Femur (tissue), 1 donor: ENCODE data around the gene INTU.
"Not testable (repeated sequence)": the region's sequence is repeated elsewhere in the genome, so short reads cannot be mapped to it uniquely, and the experiment has no call there.

Experiments used
- DNase-seq: peaks from one replicate; pipeline ENCODE4 v3.0.0-alpha.2; 2017

Gene INTU

DNA sequence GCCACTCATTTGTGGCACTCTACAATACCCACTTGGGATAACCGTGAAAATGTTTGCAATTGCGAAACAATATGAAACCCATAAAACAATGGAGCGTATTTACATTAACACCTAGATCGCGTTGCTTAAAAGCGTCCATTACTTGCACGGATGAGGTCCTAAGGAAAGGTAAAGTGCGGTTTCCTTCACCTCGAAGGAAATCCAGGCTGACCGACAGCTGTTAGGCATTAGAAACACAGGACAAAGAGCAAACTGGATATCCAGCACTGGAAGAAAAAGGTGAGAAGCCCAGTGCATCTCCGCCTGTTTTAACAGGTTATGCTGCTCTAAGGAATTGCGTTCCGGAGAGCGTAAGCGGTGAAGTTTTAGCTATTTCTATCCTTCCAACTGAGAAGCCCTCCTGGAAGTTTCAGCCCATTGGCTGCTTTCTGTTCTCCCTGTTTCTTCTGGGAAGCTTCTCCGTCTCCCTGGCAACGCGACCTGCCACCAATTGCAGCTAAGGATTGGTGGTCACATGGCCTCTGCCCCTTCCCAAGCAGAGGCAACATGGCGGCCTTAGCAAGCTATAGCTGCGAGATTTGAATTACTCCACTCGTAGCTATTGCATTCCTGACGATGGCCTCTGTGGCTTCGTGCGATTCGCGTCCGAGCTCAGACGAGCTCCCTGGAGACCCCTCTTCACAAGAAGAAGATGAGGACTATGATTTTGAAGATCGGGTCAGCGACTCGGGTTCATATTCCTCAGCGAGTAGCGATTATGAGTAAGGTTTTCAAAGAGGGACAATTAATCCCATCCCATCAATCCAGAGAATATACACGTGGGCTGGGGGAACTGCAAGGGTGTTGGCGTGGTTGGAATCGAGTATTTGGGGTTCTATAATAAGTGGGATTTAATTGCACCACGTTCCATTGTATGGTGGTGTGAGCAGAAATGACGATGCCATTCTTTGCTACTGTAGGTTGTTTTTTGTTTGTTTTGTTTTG, at the start of gene INTU:
INTU (plus strand) TSS at position 538 of the 984 bp plus-strand sequence; CDS start at position 616, 78 bp downstream.
- DNase-seq: peak; percentile 97

DNA sequence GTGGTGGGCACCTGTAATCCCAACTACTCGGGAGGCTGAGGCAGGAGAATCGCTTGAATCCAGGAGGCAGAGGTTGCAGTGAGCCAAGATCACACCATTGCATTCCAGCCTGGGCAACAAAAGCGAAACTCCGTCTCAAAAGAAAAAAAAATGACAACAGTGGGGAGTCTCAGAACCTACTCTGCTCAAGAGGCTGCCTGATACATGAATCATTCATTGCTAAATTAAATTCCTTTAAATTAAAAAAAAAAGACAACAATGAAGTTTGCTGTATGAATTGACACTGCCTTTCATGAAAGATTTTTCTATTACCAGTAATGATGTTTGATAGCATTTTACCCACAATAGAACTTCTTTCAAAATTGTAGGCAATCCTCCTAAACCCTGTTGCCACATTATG, 46.3 kb upstream of the INTU start:
- DNase-seq: not testable (repeated sequence)

GRCh38 chr4:127586922-127587571, 45.7 kb upstream of the INTU start:
- DNase-seq: no peak

- DNase-seq: not testable (repeated sequence)
Observed at GRCh38 chr4:127589153-127589552, 43.6 kb upstream of the INTU start.

- no peak for DNase-seq
Observed at GRCh38 chr4:127598656-127599055, 34.1 kb upstream of the INTU start.

DNA sequence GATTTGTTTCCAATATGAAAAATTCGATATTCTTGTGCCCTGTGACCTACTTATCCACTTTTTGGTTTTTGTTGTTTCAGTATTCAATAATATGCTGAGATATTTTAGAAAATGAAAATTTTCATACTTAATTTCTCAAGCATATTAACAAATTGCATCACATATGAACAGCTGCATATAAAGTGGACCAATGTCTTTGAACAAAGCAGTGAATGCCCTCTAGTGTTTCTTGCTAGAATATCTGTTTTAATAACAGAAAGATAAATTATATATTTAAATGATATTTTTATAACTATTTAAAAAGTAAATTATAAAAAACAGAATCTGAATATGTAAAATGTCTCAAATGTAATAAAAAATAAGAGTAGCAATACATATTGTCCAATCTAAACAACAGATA, 31.7 kb upstream of the INTU start:
- DNase-seq: no peak

- DNase-seq: no peak
Observed at GRCh38 chr4:127604949-127605709, 27.6 kb upstream of the INTU start.

DNA sequence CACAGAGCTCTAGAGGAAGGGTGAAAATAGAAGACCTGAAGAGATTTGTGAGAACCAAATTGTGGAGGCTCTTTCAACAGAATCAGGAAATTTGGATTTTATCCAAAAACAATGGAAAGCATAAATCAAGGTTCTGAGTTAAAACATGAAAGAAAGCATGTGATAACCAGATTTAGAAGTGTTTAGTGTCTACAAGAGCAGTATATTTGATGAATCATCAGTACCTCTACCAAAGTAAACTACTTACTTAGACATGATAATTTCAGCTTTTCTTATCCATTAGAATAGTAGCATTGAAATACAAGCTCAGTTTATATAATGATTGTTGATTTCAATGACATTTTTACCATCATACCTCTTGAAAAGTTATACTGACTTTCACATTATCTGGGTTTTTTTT, 25.9 kb upstream of the INTU start:
- DNase-seq: no peak

DNA sequence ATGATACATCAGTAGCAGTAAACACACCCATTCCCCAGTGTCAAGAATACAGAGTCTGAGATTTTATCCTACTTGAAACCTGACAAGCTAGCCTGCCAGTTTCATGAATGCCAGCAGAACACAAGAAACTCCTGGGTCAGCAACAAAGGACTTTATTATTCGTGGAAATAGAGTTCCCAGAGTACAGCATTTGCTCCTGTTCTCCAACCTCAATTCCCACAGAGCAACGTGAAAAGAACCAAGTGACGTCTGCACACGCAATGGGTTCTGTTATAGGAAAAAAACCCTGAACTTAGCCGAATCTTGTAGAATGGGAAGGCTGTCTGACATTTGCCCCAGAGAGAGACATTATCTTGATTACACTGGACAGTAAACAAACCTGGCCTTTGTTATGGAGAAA, 23.3 kb upstream of the INTU start:
- DNase-seq: no peak

GRCh38 chr4:127610488-127610887, 22.3 kb upstream of the INTU start:
- no peak for DNase-seq

DNA sequence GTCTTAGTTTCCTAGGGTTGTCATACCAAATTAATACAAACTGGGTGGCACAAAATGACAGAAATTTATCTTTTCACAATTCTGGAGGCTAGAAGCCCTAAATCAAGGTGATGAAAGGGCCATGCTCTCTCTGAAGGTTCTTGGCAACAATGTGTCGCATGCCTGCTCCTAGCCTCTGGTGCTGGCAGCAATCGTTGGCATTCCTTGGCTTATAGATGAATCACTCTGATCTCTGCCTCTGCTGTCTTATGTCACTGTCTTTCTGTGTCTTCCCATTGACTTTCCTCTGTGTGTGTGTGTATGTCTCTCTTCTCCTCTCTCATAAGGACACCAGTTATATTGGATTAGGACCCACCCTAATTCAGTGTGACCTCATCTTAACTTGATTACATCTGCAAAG, 15.9 kb upstream of the INTU start:
- no peak for DNase-seq

DNA sequence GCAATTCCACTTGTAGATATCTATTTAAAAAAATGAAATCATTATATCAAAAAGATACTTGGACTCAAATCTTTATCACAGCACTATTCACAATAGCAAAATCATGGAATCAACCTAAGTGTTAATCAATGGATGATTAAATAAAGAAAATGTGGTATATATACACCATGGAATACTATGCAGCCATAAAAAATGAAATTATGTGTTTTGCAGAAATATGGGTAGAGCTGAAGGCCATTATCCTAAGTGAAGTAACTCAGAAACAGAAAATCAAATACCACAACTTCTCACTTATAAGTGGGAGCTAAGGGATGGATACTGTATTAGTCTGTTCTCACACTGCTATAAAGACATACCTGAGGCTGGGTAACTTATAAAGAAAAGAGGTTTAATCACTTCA, 14.3 kb upstream of the INTU start:
- DNase-seq: no peak

GRCh38 chr4:127622621-127622920, 10.2 kb upstream of the INTU start:
- no peak for DNase-seq

GRCh38 chr4:127622921-127623796, 9.6 kb upstream of the INTU start:
- DNase-seq: peak; percentile 69

- DNase-seq: peak; percentile 68
Observed at GRCh38 chr4:127623797-127624083, 9.0 kb upstream of the INTU start.

GRCh38 chr4:127624173-127624572, 8.6 kb upstream of the INTU start:
- no peak for DNase-seq

DNA sequence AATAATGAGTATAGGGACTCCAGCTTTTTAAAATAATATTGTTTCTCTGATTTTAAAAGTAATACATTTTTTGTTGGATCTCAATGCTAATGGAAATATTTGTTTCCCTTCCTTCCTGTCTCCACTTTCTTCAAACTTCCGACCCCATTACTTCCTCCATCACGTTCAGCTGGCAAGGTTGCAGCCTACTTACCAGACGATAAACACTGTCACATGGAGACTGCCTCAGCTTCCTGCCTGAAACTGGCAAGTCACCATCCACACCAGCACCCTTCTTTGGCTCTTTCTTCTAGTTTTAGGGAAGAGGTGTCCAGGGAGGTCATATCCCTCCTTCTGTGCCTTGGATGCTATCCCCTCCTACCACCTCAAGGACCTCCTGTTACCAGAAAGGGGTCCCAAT, 3.4 kb upstream of the INTU start:
- no peak for DNase-seq

- DNase-seq: no peak
Observed at GRCh38 chr4:127630152-127630551, 2.6 kb upstream of the INTU start.

DNA sequence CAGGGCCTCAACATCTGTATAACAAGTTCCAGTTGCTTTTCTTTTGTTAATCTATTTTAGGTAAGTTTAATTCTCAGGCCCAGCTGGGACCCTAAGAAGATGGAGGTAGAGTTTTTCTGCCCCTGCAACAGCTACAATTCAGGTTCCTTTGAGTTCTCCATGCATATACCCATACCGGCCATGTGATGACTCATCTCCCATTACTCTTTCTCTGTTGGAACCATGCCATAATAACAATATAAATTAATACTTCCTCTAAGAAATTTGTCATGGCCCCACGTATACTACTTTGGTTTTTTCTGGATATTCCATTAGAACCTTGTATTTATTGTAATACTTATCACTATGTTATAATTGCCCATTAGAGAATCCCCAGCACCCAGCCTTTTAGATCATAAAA, 1.3 kb upstream of the INTU start:
- no peak for DNase-seq

DNA sequence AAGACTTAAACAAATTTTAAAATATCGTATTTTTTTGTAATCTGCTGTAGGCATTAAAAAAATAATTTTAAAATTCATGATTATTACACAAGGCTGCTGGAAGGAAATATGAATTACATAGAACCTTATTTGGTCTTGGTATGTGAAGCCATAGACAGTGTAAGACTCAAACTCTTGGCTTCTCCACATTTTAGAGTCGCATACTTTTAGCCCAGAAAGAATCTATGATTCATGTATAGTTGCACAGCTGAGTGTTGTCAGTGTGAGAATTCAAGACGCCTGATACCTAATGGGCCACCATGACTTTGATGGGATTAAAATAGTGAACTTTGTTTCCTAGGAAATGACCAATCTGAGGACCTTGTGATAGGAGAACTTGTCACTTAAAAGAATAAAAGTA, 1.4 kb downstream of the INTU start:
- no peak for DNase-seq

GRCh38 chr4:127641524-127641923, 8.8 kb downstream of the INTU start:
- DNase-seq: no peak

- no peak for DNase-seq
Observed at GRCh38 chr4:127642169-127642568, 9.4 kb downstream of the INTU start.

- no peak for DNase-seq
Observed at GRCh38 chr4:127643791-127644190, 11.0 kb downstream of the INTU start.
